ENCODE data around the gene COL25A1. TPM values are rescaled to one million over a fixed set of nuclear protein-coding genes. Genes with fewer than 3 reads are reported as not detected.

Gene COL25A1
- total RNA-seq, 2 donors from 2014 or later: 0.26 to 0.99 TPM

- WGBS, 2 donors: 95 to 97% methylated on average over 8 to 35 of the region's 37 CpGs
- no peak for ATAC-seq
- H3K36me3 ChIP-seq (replicated peaks in 1 of 2; ENCODE audit: insufficient read depth in 1 of 2, low read depth in 2 of 2): no peaks in the 10 kb centered on the region
- intact Hi-C loops (cut with DNase I): no loop called here
- H3K27ac ChIP-seq: no peak overlapping the region
- H3K9me3 ChIP-seq: no peaks in the 10 kb centered on the region
- DNase-seq: no peak
- H3K4me1 ChIP-seq: no peaks in the 10 kb centered on the region
- no peak for TF ChIP-seq CTCF (IDR thresholded peaks at IDR 0.05)
- no peak for TF ChIP-seq POLR2A (IDR thresholded peaks at IDR 0.05)
- H3K4me3 ChIP-seq: no peak overlapping the region
- H3K27me3 ChIP-seq: no peaks in the 10 kb centered on the region
Measured at GRCh38 chr4:109012286-109012880, 290.1 kb downstream of the COL25A1 start.

GRCh38 chr4:109011241-109012026 lies 291.0 kb downstream of the COL25A1 start:
- H3K4me1 ChIP-seq: no peaks in the 10 kb centered on the region
- H3K27ac ChIP-seq: no peak overlapping the region
- 86 to 95% methylated on average over 3 of the region's 3 CpGs for WGBS, 2 donors
- TF ChIP-seq POLR2A (IDR thresholded peaks at IDR 0.05) (no peak), CTCF (IDR thresholded peaks at IDR 0.05) (no peak)
- H3K9me3 ChIP-seq: no peaks in the 10 kb centered on the region
- ATAC-seq (no peak), DNase-seq (no peak)
- intact Hi-C loops (cut with DNase I): no loop called here
- no peak overlapping the region for H3K4me3 ChIP-seq
- H3K27me3 ChIP-seq: no peaks in the 10 kb centered on the region
- no peaks in the 10 kb centered on the region for H3K36me3 ChIP-seq (replicated peaks in 1 of 2; ENCODE audit: insufficient read depth in 1 of 2, low read depth in 2 of 2)

GRCh38 chr4:109010521-109010920 lies 291.9 kb downstream of the COL25A1 start:
- H3K36me3 ChIP-seq (replicated peaks in 1 of 2; ENCODE audit: insufficient read depth in 1 of 2, low read depth in 2 of 2): no peaks in the 10 kb centered on the region
- no peaks in the 10 kb centered on the region for H3K27me3 ChIP-seq
- H3K4me3 ChIP-seq: no peak overlapping the region
- H3K9me3 ChIP-seq: no peaks in the 10 kb centered on the region
- no peak overlapping the region for H3K27ac ChIP-seq
- intact Hi-C loops (cut with DNase I): no loop called here
- H3K4me1 ChIP-seq: no peaks in the 10 kb centered on the region
- DNase-seq (no peak), ATAC-seq (no peak)
- no peak for TF ChIP-seq CTCF (IDR thresholded peaks at IDR 0.05)
- 56 to 71% methylated on average over 2 of the region's 2 CpGs for WGBS, 2 donors

GRCh38 chr4:109009909-109010308 lies 292.5 kb downstream of the COL25A1 start:
- ATAC-seq (no peak), DNase-seq (no peak)
- no peaks in the 10 kb centered on the region for H3K9me3 ChIP-seq
- no peaks in the 10 kb centered on the region for H3K36me3 ChIP-seq (replicated peaks in 1 of 2; ENCODE audit: insufficient read depth in 1 of 2, low read depth in 2 of 2)
- no peaks in the 10 kb centered on the region for H3K27me3 ChIP-seq
- no peaks in the 10 kb centered on the region for H3K4me1 ChIP-seq
- TF ChIP-seq POLR2A (IDR thresholded peaks at IDR 0.05): no peak
- TF ChIP-seq CTCF (IDR thresholded peaks at IDR 0.05): no peak
- H3K27ac ChIP-seq: no peak overlapping the region
- intact Hi-C loops (cut with DNase I): no loop called here
- WGBS, 2 donors: 5% methylated on average over 1 of the region's 1 CpG
- no peak overlapping the region for H3K4me3 ChIP-seq

- TF ChIP-seq POLR2A (IDR thresholded peaks at IDR 0.05): no peak
- no peak for TF ChIP-seq CTCF (IDR thresholded peaks at IDR 0.05)
- no peak overlapping the region for H3K27ac ChIP-seq
- H3K9me3 ChIP-seq: no peaks in the 10 kb centered on the region
- no peaks in the 10 kb centered on the region for H3K36me3 ChIP-seq (replicated peaks in 1 of 2; ENCODE audit: insufficient read depth in 1 of 2, low read depth in 2 of 2)
- no peak for DNase-seq
- intact Hi-C loops (cut with DNase I): no loop called here
- no peak for ATAC-seq
- no peaks in the 10 kb centered on the region for H3K27me3 ChIP-seq
- H3K4me3 ChIP-seq: no peak overlapping the region
- 64 to 75% methylated on average over 2 of the region's 2 CpGs for WGBS, 2 donors
- H3K4me1 ChIP-seq: no peaks in the 10 kb centered on the region
Measured at GRCh38 chr4:109007976-109008375, 294.5 kb downstream of the COL25A1 start.
